CD4-positive, alpha-beta T cell (primary cell): ENCODE measurements around the gene ANKDD1B. TPM values are rescaled to one million over a fixed set of nuclear protein-coding genes. Genes with fewer than 3 reads are reported as not detected.

Experiments
- ATAC-seq: fragments of 200-7000 bp; cut with Tn5 transposase; one replicate; pipeline ENCODE4 v1.10.0; 2022; ENCODE audit warnings: mild to moderate bottlenecking; ENCODE audit not compliant: poor library complexity
- CTCF ChIA-PET: fragments of 350-600 bp; sonication (Branson Sonifier 250); formaldehyde crosslinking; loops from one replicate; lab custom pipeline; 2021; ENCODE audit warnings: antibody characterized with exemption, inconsistent platforms; lab: Charles Lee
- POLR2A ChIA-PET: fragments of 350-600 bp; sonication (Branson Sonifier 250); formaldehyde crosslinking; loops from one replicate; lab custom pipeline; 2021; ENCODE audit warnings: antibody characterized with exemption, inconsistent platforms; lab: Charles Lee
- DNase-seq, 14 experiments: peaks; one replicate each; pipeline ENCODE4 v3.0.0-alpha.2; 2013 to 2020; ENCODE audit warnings: mixed read lengths in 2 of 14
- H3K27ac ChIP-seq, 2 donors: one replicate each; pipeline versions ENCODE4 v1.5.1 to v1.7.0; 2013; ENCODE audit warnings: low read length in 2 of 2, low read depth in 1 of 2, mild to moderate bottlenecking in 1 of 2
- H3K27me3 ChIP-seq, 2 experiments: 1 replicate in 1 of 2; 2 replicates in 1 of 2; pipeline versions ENCODE4 v1.6.1 to v1.7.0; 2013; ENCODE audit warnings: low read length in 2 of 2, control low read depth in 1 of 2, mild to moderate bottlenecking in 1 of 2, moderate library complexity in 1 of 2; ENCODE audit not compliant: insufficient read depth in 2 of 2, control insufficient read depth in 1 of 2
- H3K36me3 ChIP-seq: one replicate; pipeline ENCODE4 v1.6.1; 2013; ENCODE audit warnings: low read length, control low read depth; ENCODE audit not compliant: insufficient read depth
- H3K4me1 ChIP-seq: one replicate; pipeline ENCODE4 v1.6.1; 2013; ENCODE audit warnings: low read length, control low read depth; ENCODE audit not compliant: insufficient read depth
- H3K4me3 ChIP-seq: one replicate; pipeline ENCODE4 v1.5.1; 2013; ENCODE audit warnings: mild to moderate bottlenecking, low read length, moderate library complexity
- H3K9me3 ChIP-seq, 2 experiments: 1 replicate in 1 of 2; 2 replicates in 1 of 2; pipeline versions ENCODE4 v1.6.1 to v1.7.0; 2013; ENCODE audit warnings: low read length in 2 of 2, mild to moderate bottlenecking in 2 of 2, control low read depth in 1 of 2, moderate library complexity in 1 of 2; ENCODE audit not compliant: control insufficient read depth in 1 of 2, insufficient read depth in 1 of 2
- H3K27ac Mint-ChIP-seq: one replicate; pipeline ENCODE4 v1.8.0; 2020; ENCODE audit warnings: mixed read lengths
- H3K27me3 Mint-ChIP-seq: one replicate; pipeline ENCODE4 v1.8.0; 2021; ENCODE audit warnings: mixed read lengths
- H3K36me3 Mint-ChIP-seq: one replicate; pipeline ENCODE4 v1.8.0; 2021; ENCODE audit warnings: low read depth, mixed read lengths
- H3K4me1 Mint-ChIP-seq: one replicate; pipeline ENCODE4 v1.8.0; 2021; ENCODE audit warnings: low read depth, mixed read lengths
- H3K4me3 Mint-ChIP-seq: one replicate; pipeline ENCODE4 v1.8.0; 2020; ENCODE audit warnings: mild to moderate bottlenecking, mixed read lengths
- H3K9me3 Mint-ChIP-seq: one replicate; pipeline ENCODE4 v1.8.0; 2020; ENCODE audit warnings: mixed read lengths
- intact Hi-C, 2 experiments: fragments of 100-400 bp; cut with DNase I in 1 of 2; cut with micrococcal nuclease in 1 of 2; formaldehyde crosslinking; loops; one replicate each; pipeline versions ENCODE4 v1.15.1 to v1.9.0; 2023 to 2025; cut with DNase I, micrococcal nuclease
- total RNA-seq, 174 experiments: library from RNA in 2 of 174; stranded (reverse) in 2 of 174; gene quantifications; one replicate each; pipeline ENCODE4 v1.2.3 and lab custom pipeline; 2021 to 2026
- TF ChIP-seq, protein P1 (sequence below): fragments of 200-600 bp; IDR thresholded peaks from one replicate; pipeline ENCODE4 v1.8.0; 2022; ENCODE audit warnings: antibody characterized with exemption, mild to moderate bottlenecking

ANKDD1B gene
- total RNA-seq, 2 experiments from 2014 or later: 0.30 TPM; not detected in 1

DNA sequence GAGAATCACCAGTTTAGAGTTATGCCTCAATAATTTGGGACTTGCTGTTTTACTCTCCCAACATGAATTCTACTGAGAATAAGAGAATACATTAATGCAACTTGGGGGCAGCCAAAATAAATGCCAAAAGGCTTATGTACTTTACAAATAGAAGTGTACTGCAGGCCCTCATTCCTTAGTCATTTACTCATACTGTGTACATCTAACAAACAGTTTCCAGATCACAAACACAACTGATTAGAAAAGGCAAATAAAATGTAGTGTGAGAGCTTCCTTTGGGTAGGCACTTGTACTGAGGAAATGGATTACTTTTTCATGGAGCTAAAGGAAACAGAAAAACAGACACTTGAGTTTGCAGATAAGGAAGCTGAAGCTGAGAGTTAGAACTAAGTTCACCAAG is 12.6 kb downstream of the ANKDD1B start:
- Histone ChIP-seq H3K9me3 (no peaks in the 10 kb centered on the region), H3K27me3 (no peaks in the 10 kb centered on the region), H3K4me3 (no peak overlapping the region), H3K36me3 (no peaks in the 10 kb centered on the region), H3K27ac (no peak overlapping the region), H3K4me1 (no peaks in the 10 kb centered on the region)
- intact Hi-C loops: no loop called here
- POLR2A ChIA-PET: no interaction called here
- CTCF ChIA-PET: no interaction called here
- Mint-ChIP-seq H3K4me3 (no peak overlapping the region), H3K4me1 (no peaks in the 10 kb centered on the region), H3K9me3 (no peaks in the 10 kb centered on the region), H3K27me3 (no peaks in the 10 kb centered on the region), H3K27ac (no peak overlapping the region), H3K36me3 (no peaks in the 10 kb centered on the region)
- no peak for ATAC-seq
- TF ChIP-seq, protein P1, sequence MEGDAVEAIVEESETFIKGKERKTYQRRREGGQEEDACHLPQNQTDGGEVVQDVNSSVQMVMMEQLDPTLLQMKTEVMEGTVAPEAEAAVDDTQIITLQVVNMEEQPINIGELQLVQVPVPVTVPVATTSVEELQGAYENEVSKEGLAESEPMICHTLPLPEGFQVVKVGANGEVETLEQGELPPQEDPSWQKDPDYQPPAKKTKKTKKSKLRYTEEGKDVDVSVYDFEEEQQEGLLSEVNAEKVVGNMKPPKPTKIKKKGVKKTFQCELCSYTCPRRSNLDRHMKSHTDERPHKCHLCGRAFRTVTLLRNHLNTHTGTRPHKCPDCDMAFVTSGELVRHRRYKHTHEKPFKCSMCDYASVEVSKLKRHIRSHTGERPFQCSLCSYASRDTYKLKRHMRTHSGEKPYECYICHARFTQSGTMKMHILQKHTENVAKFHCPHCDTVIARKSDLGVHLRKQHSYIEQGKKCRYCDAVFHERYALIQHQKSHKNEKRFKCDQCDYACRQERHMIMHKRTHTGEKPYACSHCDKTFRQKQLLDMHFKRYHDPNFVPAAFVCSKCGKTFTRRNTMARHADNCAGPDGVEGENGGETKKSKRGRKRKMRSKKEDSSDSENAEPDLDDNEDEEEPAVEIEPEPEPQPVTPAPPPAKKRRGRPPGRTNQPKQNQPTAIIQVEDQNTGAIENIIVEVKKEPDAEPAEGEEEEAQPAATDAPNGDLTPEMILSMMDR: no peak
- no peak for DNase-seq

DNA sequence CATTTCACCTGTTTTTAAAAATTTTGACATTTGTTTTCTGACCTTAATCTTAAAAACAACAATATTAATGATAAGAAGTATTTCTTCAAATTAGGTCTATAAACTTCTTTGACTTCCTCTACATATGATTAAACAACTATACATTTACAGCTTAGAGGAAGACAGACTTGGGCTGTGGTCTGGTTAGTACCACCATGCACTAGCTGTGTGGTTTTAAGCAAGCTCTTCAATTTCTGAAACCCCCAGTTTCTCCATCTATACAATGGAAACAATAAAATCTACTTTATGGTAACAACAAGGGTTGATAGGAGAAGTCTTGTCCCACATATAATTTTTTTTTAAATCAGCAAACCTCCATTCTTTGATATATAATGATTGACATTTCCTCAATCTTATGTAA is 15.7 kb downstream of the ANKDD1B start:
- Histone ChIP-seq H3K27ac (no peak overlapping the region), H3K4me1 (no peaks in the 10 kb centered on the region), H3K4me3 (no peak overlapping the region), H3K27me3 (no peaks in the 10 kb centered on the region), H3K36me3 (no peaks in the 10 kb centered on the region), H3K9me3 (peaks cover 0 to 4% of the 10 kb centered on the region in 2 experiments)
- ATAC-seq (no peak), DNase-seq (no peak)
- no peaks in the 10 kb centered on the region for H3K27me3 Mint-ChIP-seq
- no peaks in the 10 kb centered on the region for H3K9me3 Mint-ChIP-seq
- H3K27ac Mint-ChIP-seq: no peak overlapping the region
- ChIA-PET CTCF (no interaction called here), POLR2A (no interaction called here)
- intact Hi-C loops: no loop called here
- H3K4me1 Mint-ChIP-seq: no peaks in the 10 kb centered on the region
- no peak overlapping the region for H3K4me3 Mint-ChIP-seq
- no peaks in the 10 kb centered on the region for H3K36me3 Mint-ChIP-seq
- TF ChIP-seq, protein P1: no peak

- Mint-ChIP-seq H3K27me3 (no peaks in the 10 kb centered on the region), H3K36me3 (no peaks in the 10 kb centered on the region), H3K4me3 (no peak overlapping the region), H3K27ac (no peak overlapping the region), H3K9me3 (no peaks in the 10 kb centered on the region), H3K4me1 (no peaks in the 10 kb centered on the region)
- Histone ChIP-seq H3K27ac (no peak overlapping the region), H3K36me3 (no peaks in the 10 kb centered on the region), H3K9me3 (peaks cover 0 to 4% of the 10 kb centered on the region in 2 experiments), H3K4me3 (no peak overlapping the region), H3K27me3 (no peaks in the 10 kb centered on the region), H3K4me1 (no peaks in the 10 kb centered on the region)
- no peak for DNase-seq
- intact Hi-C loops: no loop called here
- ChIA-PET POLR2A (no interaction called here), CTCF (no interaction called here)
- TF ChIP-seq, protein P1: no peak
- ATAC-seq: no peak
Observed at GRCh38 chr5:75627801-75628200, 16.5 kb downstream of the ANKDD1B start.
